CD1c-positive myeloid dendritic cell (primary cell): ENCODE measurements around the gene SCTR.

Experiments
- DNase-seq: peaks from one replicate; pipeline ENCODE4 v3.0.0-alpha.2; 2016; ENCODE audit errors: extremely low spot score

The SCTR gene

GRCh38 chr2:119429225-119429981 lies 94.9 kb downstream of the SCTR start:
- DNase-seq, result peak; percentile 55

- peak; percentile 37 for DNase-seq
These were observed 95.6 kb downstream of the SCTR start for GRCh38 chr2:119428488-119429224.

GRCh38 chr2:119427756-119428155 lies 96.5 kb downstream of the SCTR start:
- no peak for DNase-seq

- DNase-seq, result no peak
These were observed 97.4 kb downstream of the SCTR start for GRCh38 chr2:119426801-119427395.

- DNase-seq, result no peak
These were observed 97.9 kb downstream of the SCTR start for GRCh38 chr2:119426396-119426675.

GRCh38 chr2:119425620-119426395 lies 98.5 kb downstream of the SCTR start:
- no peak for DNase-seq

- DNase-seq, result no peak
These were observed 99.2 kb downstream of the SCTR start for GRCh38 chr2:119425119-119425405.

- DNase-seq, result no peak
These were observed 99.8 kb downstream of the SCTR start for GRCh38 chr2:119424284-119425118.

- DNase-seq, result no peak
These were observed 100.5 kb downstream of the SCTR start for GRCh38 chr2:119423811-119424210.

- no peak for DNase-seq
These were observed 101.2 kb downstream of the SCTR start for GRCh38 chr2:119423108-119423444.

GRCh38 chr2:119422360-119423107 lies 101.7 kb downstream of the SCTR start:
- DNase-seq, result no peak

- no peak for DNase-seq
These were observed 102.5 kb downstream of the SCTR start for GRCh38 chr2:119421741-119422140.

- DNase-seq, result no peak
These were observed 103.0 kb downstream of the SCTR start for GRCh38 chr2:119421304-119421703.

GRCh38 chr2:119419803-119420508 lies 104.3 kb downstream of the SCTR start:
- no peak for DNase-seq

GRCh38 chr2:119419065-119419464 lies 105.2 kb downstream of the SCTR start:
- no peak for DNase-seq

GRCh38 chr2:119417908-119418307 lies 106.4 kb downstream of the SCTR start:
- no peak for DNase-seq

- no peak for DNase-seq
These were observed 107.9 kb downstream of the SCTR start for GRCh38 chr2:119416299-119416923.

GRCh38 chr2:119415630-119416029 lies 108.7 kb downstream of the SCTR start:
- no peak for DNase-seq

- DNase-seq, result no peak
These were observed 109.4 kb downstream of the SCTR start for GRCh38 chr2:119414894-119415293.

GRCh38 chr2:119409506-119409905 lies 114.8 kb downstream of the SCTR start:
- no peak for DNase-seq
